Measurements from ENCODE around the gene MYO3B.

DNA sequence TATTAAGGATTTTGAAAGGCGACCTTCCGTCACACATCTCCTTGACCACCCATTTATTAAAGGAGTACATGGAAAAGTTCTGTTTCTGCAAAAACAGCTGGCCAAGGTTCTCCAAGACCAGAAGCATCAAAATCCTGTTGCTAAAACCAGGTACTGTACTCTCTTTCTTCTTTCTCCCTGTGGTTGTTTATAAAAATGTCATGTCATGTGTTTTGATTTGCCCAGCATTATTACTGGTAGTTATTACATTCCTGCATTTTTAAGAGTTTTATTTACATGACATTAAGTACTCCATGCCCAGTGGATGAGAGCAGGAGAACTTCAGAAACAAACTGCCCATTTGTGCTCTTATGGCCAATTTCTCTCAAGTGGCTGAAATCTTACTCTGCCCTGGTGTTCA lies 191.3 kb downstream of the MYO3B start:
- TF ChIP-seq, protein P1, sequence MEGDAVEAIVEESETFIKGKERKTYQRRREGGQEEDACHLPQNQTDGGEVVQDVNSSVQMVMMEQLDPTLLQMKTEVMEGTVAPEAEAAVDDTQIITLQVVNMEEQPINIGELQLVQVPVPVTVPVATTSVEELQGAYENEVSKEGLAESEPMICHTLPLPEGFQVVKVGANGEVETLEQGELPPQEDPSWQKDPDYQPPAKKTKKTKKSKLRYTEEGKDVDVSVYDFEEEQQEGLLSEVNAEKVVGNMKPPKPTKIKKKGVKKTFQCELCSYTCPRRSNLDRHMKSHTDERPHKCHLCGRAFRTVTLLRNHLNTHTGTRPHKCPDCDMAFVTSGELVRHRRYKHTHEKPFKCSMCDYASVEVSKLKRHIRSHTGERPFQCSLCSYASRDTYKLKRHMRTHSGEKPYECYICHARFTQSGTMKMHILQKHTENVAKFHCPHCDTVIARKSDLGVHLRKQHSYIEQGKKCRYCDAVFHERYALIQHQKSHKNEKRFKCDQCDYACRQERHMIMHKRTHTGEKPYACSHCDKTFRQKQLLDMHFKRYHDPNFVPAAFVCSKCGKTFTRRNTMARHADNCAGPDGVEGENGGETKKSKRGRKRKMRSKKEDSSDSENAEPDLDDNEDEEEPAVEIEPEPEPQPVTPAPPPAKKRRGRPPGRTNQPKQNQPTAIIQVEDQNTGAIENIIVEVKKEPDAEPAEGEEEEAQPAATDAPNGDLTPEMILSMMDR (IDR thresholded peaks at IDR 0.05): no peak
- no peak for TF ChIP-seq EZH2 (IDR thresholded peaks at IDR 0.05)
